ENCODE results near the gene EPHB1. TPM values are rescaled to one million over a fixed set of nuclear protein-coding genes. Genes with fewer than 3 reads are reported as not detected.

EPHB1 gene
- total and polyA plus RNA-seq, 5 experiments from 2014 or later = not detected

DNA sequence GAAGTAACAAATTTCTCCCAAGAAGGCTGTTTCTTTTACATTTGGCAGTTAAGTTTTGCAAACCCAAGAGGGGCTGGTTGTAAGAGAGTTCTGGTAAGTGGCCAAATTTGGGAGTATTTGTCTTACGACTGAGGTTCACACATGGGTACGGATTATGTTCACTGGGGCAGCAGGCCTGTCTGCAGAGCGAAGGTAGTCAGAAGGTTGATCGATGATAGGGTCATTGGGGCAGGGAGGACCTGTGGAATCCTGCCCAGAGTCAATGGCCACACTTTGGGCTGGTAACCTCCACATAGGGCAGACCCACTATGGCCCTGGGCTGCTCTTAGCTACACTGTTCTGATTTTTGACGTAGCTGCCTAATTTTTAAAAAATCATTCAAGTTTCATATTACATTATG lies 368.6 kb downstream of the EPHB1 start:
- Mint-ChIP-seq H3K27ac (no peak overlapping the region), H3K4me1 (no peaks in the 10 kb centered on the region), H3K4me3 (no peak overlapping the region), H3K27me3 (peaks cover 0 to 23% (median 2%) of the 10 kb centered on the region in 5 donors), H3K36me3 (no peaks in the 10 kb centered on the region), H3K9me3 (no peaks in the 10 kb centered on the region)
- DNase-seq = no peak
- POLR2A ChIA-PET = no interaction called here
- ATAC-seq = no peak

DNA sequence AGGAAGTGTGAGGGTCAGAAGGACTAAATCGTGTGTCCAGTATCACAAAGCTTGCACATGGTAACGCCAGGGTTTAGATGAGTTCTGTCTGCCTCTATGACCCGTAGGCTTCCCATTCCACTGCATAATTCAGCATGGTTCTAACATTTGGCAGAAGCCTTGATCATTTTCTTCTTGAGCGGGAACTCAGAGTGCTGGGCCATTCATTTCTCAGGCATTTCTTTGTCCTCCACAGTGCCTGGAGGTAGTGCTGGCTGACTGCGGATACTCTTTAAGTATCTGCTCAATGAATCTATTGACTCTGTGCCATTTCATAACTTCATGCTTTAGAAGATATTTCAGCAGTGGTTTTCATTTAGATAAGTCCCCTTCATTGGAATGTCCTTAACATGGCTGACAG lies 370.2 kb downstream of the EPHB1 start:
- no peak for ATAC-seq
- no peak for DNase-seq
- Mint-ChIP-seq H3K27me3 (peaks cover 0 to 23% (median 4%) of the 10 kb centered on the region in 5 donors), H3K36me3 (no peaks in the 10 kb centered on the region), H3K4me1 (no peaks in the 10 kb centered on the region), H3K4me3 (no peak overlapping the region), H3K9me3 (peaks cover 0 to 3% (median 0%) of the 10 kb centered on the region in 9 donors), H3K27ac (no peak overlapping the region)
- POLR2A ChIA-PET = no interaction called here

DNA sequence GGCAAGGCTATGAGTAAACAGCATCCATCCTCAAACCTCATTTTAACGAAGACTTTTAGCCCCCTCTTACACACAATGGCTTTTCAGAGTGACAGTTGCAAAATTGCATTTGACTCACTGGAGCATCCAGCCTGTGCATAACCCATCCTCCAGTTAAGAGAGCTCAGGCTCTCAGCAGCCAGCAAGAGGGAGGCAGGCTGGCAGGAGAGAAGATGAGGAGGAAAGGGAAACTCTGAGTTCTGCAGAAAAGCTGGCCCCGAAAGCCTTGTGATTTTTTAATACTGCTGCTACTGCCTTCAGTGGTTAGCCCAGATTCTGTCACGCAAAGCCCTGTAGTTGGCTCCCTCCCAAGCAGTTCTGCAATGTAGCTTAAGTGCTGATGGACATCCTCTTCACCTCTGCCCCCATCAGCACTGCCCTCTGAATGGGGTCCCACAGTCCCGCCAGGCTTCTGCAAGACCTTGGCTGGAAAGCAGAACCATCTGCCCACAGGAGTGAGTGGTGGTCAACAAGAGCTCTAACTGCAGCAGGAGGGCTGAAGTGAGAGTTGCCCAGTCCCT lies 371.3 kb downstream of the EPHB1 start:
- DNase-seq (no peak), ATAC-seq (no peak)
- H3K4me1 Mint-ChIP-seq = no peaks in the 10 kb centered on the region
- H3K36me3 Mint-ChIP-seq = no peaks in the 10 kb centered on the region
- no peak overlapping the region for H3K4me3 Mint-ChIP-seq
- H3K27me3 Mint-ChIP-seq = peaks cover 0 to 12% (median 4%) of the 10 kb centered on the region in 5 donors
- H3K27ac Mint-ChIP-seq = no peak overlapping the region
- peaks cover 0 to 3% (median 0%) of the 10 kb centered on the region in 9 donors for H3K9me3 Mint-ChIP-seq
- POLR2A ChIA-PET = no interaction called here

DNA sequence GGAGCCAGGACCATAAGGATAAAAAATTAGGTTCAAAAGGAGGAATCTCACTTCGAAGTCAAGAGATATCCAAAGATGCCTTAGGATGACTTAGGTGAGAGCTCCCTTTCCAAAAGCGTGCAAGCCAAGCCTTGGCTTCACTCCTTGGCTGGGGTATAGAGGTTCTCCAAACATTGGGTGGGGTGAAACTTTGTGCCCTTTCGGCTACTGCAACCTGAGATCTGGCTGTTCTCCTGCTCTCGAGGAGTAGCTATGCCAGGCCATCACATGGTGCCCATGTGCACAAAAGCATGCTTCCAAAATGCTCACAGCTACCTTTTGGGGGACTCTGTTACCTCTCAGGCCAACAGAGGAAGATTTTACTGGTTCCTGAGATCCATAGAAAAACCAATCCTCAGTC lies 373.8 kb downstream of the EPHB1 start:
- Mint-ChIP-seq H3K36me3 (no peaks in the 10 kb centered on the region), H3K4me3 (no peak overlapping the region), H3K27me3 (peaks cover 0 to 11% (median 4%) of the 10 kb centered on the region in 5 donors), H3K9me3 (peaks cover 0 to 5% (median 0%) of the 10 kb centered on the region in 9 donors), H3K27ac (no peak overlapping the region), H3K4me1 (no peaks in the 10 kb centered on the region)
- POLR2A ChIA-PET = no interaction called here
- DNase-seq = no peak
- ATAC-seq = no peak

DNA sequence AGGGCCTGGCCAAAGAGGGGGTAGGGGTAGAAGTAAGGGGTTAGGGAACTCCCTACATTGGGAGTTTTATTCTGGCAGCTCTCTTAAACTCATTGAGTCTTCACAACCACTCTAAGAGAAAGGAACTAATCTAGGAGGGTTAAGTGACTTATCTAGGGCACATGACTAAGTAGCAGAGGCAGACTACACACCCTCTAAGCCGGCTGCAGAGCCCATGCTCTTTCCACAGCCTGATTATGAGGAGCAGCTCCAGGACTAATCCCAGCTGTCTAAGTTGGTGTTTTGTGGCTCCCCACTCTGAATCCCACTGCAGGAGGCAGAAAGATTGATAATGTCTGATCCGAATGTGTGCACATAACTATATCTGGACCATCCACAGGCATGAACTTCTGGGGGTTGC lies 374.6 kb downstream of the EPHB1 start:
- POLR2A ChIA-PET = no interaction called here
- peaks cover 0 to 8% (median 0%) of the 10 kb centered on the region in 9 donors for H3K9me3 Mint-ChIP-seq
- no peaks in the 10 kb centered on the region for H3K4me1 Mint-ChIP-seq
- H3K27ac Mint-ChIP-seq = no peak overlapping the region
- H3K27me3 Mint-ChIP-seq = peaks cover 0 to 11% (median 4%) of the 10 kb centered on the region in 5 donors
- no peak overlapping the region for H3K4me3 Mint-ChIP-seq
- no peaks in the 10 kb centered on the region for H3K36me3 Mint-ChIP-seq
- ATAC-seq (no peak), DNase-seq (no peak)

DNA sequence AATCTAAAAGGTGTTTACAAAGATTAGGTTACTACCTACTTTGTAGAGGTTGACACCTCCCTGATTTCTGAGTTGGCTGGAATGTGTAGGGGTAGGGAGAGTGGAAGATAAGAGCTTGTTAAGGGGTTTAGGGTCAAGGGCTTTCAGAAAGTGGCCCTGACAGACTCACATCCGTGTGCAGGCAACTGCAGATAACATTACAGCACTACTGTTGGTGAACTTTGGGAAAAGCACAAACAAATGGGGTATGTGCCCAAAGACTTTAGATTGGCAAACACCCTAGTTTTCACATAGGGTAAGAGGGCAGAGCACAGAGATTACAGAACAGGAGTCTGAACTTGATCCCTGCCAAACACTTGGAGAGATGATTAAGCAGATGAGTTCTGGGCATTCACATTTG lies 375.7 kb downstream of the EPHB1 start:
- H3K4me3 Mint-ChIP-seq = no peak overlapping the region
- H3K4me1 Mint-ChIP-seq = peaks cover 0 to 2% (median 0%) of the 10 kb centered on the region in 4 donors
- ATAC-seq = no peak

DNA sequence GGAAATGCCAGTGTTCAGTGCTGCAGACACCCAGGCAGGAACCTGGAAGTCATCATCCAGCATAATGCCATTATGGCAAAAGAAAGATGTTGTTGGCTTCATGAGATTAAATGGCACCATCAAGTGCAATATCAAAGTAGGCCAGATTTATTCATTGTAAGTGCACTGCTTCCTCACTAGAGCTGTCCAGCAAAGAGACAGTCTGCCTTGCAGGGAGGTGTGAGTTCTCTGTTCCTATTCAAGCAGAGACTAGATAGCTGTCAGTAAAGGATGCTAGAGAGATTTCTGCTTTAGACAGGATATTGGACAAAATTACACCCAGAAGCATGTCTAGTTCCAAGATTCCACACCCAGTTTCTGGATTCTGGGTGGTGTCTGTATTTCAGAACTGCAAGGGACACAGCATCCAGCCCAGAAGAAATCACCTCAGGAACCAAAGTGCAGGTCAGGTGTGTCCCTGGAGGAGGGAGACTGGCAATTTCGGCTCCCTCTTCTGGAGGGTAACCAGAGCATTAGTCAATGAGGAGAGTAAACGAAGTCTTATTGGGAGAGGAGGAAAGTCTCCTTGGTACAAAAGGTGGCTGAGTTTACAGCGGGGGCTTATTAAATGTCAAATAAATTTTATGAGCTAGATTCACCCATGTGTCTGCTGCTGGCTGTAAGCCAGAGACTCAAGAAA lies 377.3 kb downstream of the EPHB1 start:
- Mint-ChIP-seq H3K4me1 (peaks cover 0 to 2% (median 0%) of the 10 kb centered on the region in 4 donors), H3K4me3 (no peak overlapping the region), H3K36me3 (no peaks in the 10 kb centered on the region), H3K27ac (no peak overlapping the region), H3K27me3 (peaks cover 0 to 12% (median 4%) of the 10 kb centered on the region in 5 donors), H3K9me3 (peaks cover 0 to 8% (median 0%) of the 10 kb centered on the region in 9 donors)
- POLR2A ChIA-PET = no interaction called here
- DNase-seq = no peak
- ATAC-seq = no peak

More for the DNA sequence above, 375.7 kb downstream of the EPHB1 start:
- Mint-ChIP-seq H3K27me3 (peaks cover 0 to 12% (median 4%) of the 10 kb centered on the region in 5 donors), H3K36me3 (no peaks in the 10 kb centered on the region), H3K27ac (no peak overlapping the region), H3K9me3 (peaks cover 0 to 8% (median 0%) of the 10 kb centered on the region in 9 donors)
- DNase-seq = no peak
- POLR2A ChIA-PET = no interaction called here

DNA sequence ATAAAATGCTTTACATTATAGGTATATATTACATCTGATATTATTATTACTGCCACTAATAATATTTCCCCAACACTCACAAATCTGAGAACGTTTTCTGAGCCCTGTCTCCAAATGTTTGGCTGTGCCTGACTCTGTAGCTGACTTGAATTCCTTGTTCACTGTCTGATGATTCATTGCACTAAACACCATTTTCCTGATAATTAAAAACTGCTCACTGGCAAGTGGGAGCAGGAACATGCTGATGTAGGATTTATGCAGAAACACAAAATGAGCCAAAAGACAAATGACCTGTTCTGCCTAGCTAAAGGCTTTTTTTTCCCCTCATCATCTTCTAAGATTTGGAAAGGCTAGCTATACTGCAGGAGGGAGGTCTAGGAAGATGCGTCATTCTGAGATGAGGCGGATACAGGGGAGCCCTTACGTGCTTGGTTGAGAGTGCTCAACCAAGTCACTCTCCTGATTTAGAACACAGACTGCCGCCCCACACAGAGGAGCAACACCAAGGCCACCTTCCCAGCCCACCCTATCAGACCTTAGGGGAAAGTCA lies 380.7 kb downstream of the EPHB1 start:
- Mint-ChIP-seq H3K4me1 (peaks cover 0 to 2% (median 0%) of the 10 kb centered on the region in 4 donors), H3K9me3 (peaks cover 0 to 10% (median 3%) of the 10 kb centered on the region in 9 donors), H3K36me3 (peaks cover 0 to 5% (median 0%) of the 10 kb centered on the region in 3 donors), H3K4me3 (no peak overlapping the region), H3K27ac (no peak overlapping the region), H3K27me3 (peaks cover 0 to 18% (median 3%) of the 10 kb centered on the region in 5 donors)
- DNase-seq = no peak
- ATAC-seq = no peak
- POLR2A ChIA-PET = no interaction called here

DNA sequence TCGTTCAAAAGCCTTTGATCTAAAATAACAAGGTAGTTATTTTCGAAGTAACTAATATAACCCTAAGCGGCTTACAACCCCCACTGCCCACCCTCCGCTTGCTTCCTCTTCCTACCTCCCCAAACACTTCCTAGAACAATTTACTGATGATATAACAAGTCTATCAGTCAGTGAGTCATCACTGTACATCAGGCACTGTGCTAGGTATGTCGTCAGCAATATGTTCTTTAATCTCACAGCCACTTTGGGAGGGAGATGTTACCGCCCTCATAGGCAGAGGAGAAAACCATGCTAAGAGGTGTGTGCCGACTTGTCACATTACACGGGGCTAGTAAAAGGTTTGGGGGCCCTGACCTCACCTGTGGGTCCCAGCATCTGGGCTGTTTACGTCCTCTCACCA lies 381.8 kb downstream of the EPHB1 start:
- POLR2A ChIA-PET = no interaction called here

DNA sequence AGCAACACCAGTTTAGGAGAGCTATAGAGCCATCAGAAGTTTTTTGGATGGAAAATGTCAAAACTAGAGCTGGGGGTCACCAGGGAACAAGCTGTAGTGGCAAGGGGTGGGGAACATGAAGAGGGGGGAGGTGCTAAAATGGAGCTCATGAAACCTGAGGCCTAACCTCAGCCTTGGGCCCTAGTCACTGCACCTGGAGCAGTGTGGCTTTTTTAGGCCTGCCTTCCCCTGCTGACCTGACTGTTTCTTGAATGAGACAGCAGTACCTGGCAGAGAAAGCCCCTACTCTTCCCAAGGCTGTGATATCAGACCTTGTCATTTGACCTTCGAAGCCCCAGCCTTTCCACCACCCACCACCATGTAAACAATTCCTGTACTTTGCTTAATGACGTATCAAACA lies 383.5 kb downstream of the EPHB1 start:
- peaks cover 0 to 5% (median 0%) of the 10 kb centered on the region in 3 donors for H3K36me3 Mint-ChIP-seq
- no peak overlapping the region for H3K27ac Mint-ChIP-seq
- peaks cover 0 to 21% (median 5%) of the 10 kb centered on the region in 5 donors for H3K27me3 Mint-ChIP-seq
- no peak for DNase-seq
- no peak for ATAC-seq
- H3K9me3 Mint-ChIP-seq = peaks cover 0 to 22% (median 3%) of the 10 kb centered on the region in 9 donors
- POLR2A ChIA-PET = no interaction called here
- no peak overlapping the region for H3K4me3 Mint-ChIP-seq
- H3K4me1 Mint-ChIP-seq = peaks cover 0 to 2% (median 0%) of the 10 kb centered on the region in 4 donors

More for the DNA sequence above, 381.8 kb downstream of the EPHB1 start:
- Mint-ChIP-seq H3K27ac (no peak overlapping the region), H3K9me3 (peaks cover 0 to 10% (median 3%) of the 10 kb centered on the region in 9 donors), H3K36me3 (peaks cover 0 to 5% (median 0%) of the 10 kb centered on the region in 3 donors), H3K4me1 (peaks cover 0 to 2% (median 0%) of the 10 kb centered on the region in 4 donors), H3K27me3 (peaks cover 0 to 18% (median 3%) of the 10 kb centered on the region in 5 donors), H3K4me3 (no peak overlapping the region)
- DNase-seq (no peak), ATAC-seq (no peak)

DNA sequence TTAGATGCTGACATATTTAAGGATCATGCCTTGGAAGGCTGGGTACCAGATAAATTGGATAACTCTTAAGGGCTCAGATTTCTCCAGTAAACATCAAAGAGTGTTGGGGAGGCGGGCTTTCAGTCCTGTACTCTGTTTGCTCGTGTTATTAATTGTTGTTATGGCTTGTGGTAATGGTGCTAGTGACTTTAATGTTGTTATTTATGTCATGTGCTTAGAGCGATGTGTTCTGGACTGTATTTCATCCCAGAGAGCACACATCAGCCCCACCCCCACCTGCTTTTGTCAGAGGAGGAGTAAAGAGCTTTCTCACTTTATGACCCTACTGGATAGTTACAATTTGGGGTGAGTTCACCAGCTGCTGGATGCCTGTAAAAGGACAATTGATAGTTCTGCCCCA lies 386.3 kb downstream of the EPHB1 start:
- Mint-ChIP-seq H3K4me3 (no peak overlapping the region), H3K27me3 (peaks cover 0 to 27% (median 10%) of the 10 kb centered on the region in 5 donors), H3K27ac (no peak overlapping the region), H3K9me3 (peaks cover 0 to 27% (median 3%) of the 10 kb centered on the region in 9 donors), H3K4me1 (no peaks in the 10 kb centered on the region), H3K36me3 (peaks cover 0 to 5% (median 0%) of the 10 kb centered on the region in 3 donors)
- POLR2A ChIA-PET = no interaction called here
- ATAC-seq = no peak
- no peak for DNase-seq

DNA sequence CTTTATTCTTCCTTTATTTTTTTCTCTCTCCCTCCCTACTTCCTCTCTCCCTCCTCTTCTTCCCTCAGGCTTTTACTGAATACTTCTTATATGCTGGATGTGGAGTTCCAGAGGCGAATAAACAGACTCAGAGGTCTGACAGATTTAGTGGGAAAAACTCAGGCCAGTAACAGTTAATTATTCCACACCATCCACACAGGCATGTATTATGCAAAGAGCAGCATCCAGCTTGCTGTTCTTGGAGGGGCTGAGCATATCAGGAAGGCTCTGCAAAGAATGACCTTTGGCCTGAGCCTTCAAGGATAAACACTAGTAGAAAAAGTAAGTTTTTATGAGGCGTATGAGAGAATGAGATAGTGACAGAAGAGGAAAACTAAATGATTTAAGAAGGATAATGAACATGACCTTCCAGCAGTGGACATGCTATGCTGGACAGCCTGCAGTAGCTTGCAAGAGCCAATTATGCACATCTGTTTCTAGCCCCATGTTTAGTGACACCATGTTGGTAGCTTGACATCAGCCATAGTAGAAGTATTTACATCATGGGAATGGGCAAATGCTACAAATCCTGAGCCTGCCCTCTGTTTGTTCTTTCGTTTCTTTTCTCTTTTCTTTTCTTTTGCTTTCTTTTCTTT lies 387.4 kb downstream of the EPHB1 start:
- no peak overlapping the region for H3K27ac Mint-ChIP-seq
- no peak overlapping the region for H3K4me3 Mint-ChIP-seq
- peaks cover 0 to 5% (median 0%) of the 10 kb centered on the region in 3 donors for H3K36me3 Mint-ChIP-seq
- POLR2A ChIA-PET = no interaction called here
- H3K27me3 Mint-ChIP-seq = peaks cover 0 to 25% (median 10%) of the 10 kb centered on the region in 5 donors
- H3K4me1 Mint-ChIP-seq = no peaks in the 10 kb centered on the region
- peaks cover 0 to 27% (median 3%) of the 10 kb centered on the region in 9 donors for H3K9me3 Mint-ChIP-seq
- no peak for ATAC-seq
- no peak for DNase-seq

DNA sequence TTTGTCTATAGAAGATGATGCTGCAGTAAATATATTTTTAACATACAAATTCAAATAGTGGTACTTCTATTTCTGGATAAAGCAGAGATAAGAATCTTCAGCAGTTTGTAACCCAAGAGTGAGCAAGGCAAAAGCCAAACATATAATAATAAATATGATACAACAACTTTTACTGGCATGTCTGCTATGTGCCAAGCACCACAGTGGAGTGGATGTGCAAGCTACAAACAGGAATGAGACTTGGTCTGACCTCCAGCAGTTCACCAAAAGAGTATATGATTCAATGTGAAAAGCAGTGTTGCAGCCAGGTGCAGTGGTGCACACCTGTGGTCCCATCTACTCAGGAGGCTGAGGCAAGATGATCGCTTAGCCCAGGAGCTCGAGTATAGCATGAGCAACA lies 395.6 kb downstream of the EPHB1 start:
- H3K9me3 Mint-ChIP-seq = peaks cover 0 to 9% (median 0%) of the 10 kb centered on the region in 9 donors
- POLR2A ChIA-PET = interaction anchor here (0.7 kb wide), 1 partner anchor 17 kb away, joined by 3 read pairs; no protein-coding TSS in a partner anchor
- H3K4me3 Mint-ChIP-seq = no peak overlapping the region
- H3K27me3 Mint-ChIP-seq = no peaks in the 10 kb centered on the region
- ATAC-seq (no peak), DNase-seq (no peak)
- H3K27ac Mint-ChIP-seq = no peak overlapping the region
- H3K4me1 Mint-ChIP-seq = no peaks in the 10 kb centered on the region
- H3K36me3 Mint-ChIP-seq = no peaks in the 10 kb centered on the region

Measured in naive thymus-derived CD8-positive, alpha-beta T cell (primary cell).